Suprapubic skin (tissue), 4 donors: ENCODE results near the gene SUCLG1.

Experiments used
- CTCF ChIP-seq, 2 donors: fragments of 200-600 bp in 1 of 2; fragments of 450-650 bp in 1 of 2; sonication (generic) in 1 of 2; IDR thresholded peaks; one replicate each; pipeline ENCODE4 v1.5.1; 2016 to 2019; ENCODE audit warnings: antibody characterized with exemption in 2 of 2, mild to moderate bottlenecking in 1 of 2, moderate library complexity in 1 of 2
- EP300 ChIP-seq: sonication (generic); formaldehyde crosslinking; IDR thresholded peaks from one replicate; pipeline ENCODE4 v1.6.1; 2017; ENCODE audit warnings: antibody characterized with exemption
- POLR2A ChIP-seq, 2 donors: fragments of 450-650 bp; IDR thresholded peaks; one replicate each; pipeline ENCODE4 v1.6.1; 2017; ENCODE audit warnings: antibody characterized with exemption in 2 of 2, mild to moderate bottlenecking in 2 of 2, moderate library complexity in 2 of 2
- POLR2AphosphoS5 ChIP-seq, 3 donors: sonication (generic); formaldehyde crosslinking; IDR thresholded peaks; one replicate each; pipeline ENCODE4 v1.6.1; 2017; ENCODE audit warnings: antibody characterized with exemption in 3 of 3

GRCh38 chr2:84459944-84460429 lies 907 bp upstream of the SUCLG1 start:
- TF ChIP-seq CTCF (IDR thresholded peaks at IDR 0.05) (no peak), POLR2A (IDR thresholded peaks at IDR 0.05) (no peak), EP300 (no peak), POLR2AphosphoS5 (IDR thresholded peaks at IDR 0.05) (no peak)
